ENCODE results near the gene KRT86. TPM values are rescaled to one million over a fixed set of nuclear protein-coding genes. Genes with fewer than 3 reads are reported as not detected.

KRT86 gene
- total RNA-seq, 2 experiments from 2014 or later, result not detected

DNA sequence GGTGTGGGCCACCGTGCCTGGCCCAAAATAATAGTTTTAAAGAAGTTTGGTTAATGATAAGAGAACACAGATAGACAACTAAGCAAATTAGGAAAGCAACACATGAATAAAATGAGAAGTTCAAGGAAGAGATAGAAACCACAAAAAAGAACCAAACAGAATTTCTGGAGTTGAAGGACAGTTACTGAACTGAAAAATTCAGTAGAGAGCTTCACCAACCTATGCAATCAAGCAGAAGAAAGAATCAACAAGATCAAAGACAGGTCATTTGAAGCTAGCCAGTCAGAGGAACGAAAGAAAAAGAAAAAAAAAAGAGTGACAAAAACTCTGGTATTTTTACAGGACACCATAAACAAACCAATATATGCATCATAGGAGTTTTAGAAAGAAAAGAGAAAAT lies 62.2 kb downstream of the KRT86 start:
- POLR2A ChIA-PET, result interaction anchor here (1.2 kb wide), 1 partner anchor 9 kb away, joined by 3 read pairs; no protein-coding TSS in a partner anchor
- peaks cover 8% of the 10 kb centered on the region for H3K27me3 Mint-ChIP-seq
- Histone ChIP-seq H3K9me3 (ENCODE audit: control insufficient read depth in 1 of 2, insufficient read depth in 1 of 2, low read length in 2 of 2) (peaks cover 0 to 4% of the 10 kb centered on the region in 2 experiments), H3K36me3 (ENCODE audit: insufficient read depth, low read length) (no peaks in the 10 kb centered on the region), H3K27me3 (ENCODE audit: control insufficient read depth in 1 of 2, insufficient read depth in 2 of 2, low read length in 2 of 2) (peaks cover 0 to 6% of the 10 kb centered on the region in 2 experiments), H3K4me3 (ENCODE audit: low read length) (no peak overlapping the region), H3K27ac (ENCODE audit: low read depth in 1 of 2, low read length in 2 of 2) (no peak overlapping the region), H3K4me1 (ENCODE audit: insufficient read depth, low read length) (no peaks in the 10 kb centered on the region)
- DNase-seq (no peak), ATAC-seq (ENCODE audit: poor library complexity) (no peak)
- TF ChIP-seq, protein P1, sequence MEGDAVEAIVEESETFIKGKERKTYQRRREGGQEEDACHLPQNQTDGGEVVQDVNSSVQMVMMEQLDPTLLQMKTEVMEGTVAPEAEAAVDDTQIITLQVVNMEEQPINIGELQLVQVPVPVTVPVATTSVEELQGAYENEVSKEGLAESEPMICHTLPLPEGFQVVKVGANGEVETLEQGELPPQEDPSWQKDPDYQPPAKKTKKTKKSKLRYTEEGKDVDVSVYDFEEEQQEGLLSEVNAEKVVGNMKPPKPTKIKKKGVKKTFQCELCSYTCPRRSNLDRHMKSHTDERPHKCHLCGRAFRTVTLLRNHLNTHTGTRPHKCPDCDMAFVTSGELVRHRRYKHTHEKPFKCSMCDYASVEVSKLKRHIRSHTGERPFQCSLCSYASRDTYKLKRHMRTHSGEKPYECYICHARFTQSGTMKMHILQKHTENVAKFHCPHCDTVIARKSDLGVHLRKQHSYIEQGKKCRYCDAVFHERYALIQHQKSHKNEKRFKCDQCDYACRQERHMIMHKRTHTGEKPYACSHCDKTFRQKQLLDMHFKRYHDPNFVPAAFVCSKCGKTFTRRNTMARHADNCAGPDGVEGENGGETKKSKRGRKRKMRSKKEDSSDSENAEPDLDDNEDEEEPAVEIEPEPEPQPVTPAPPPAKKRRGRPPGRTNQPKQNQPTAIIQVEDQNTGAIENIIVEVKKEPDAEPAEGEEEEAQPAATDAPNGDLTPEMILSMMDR (IDR thresholded peaks at IDR 0.05), result no peak
- no peak overlapping the region for H3K4me3 Mint-ChIP-seq
- H3K27ac Mint-ChIP-seq, result no peak overlapping the region
- H3K9me3 Mint-ChIP-seq, result no peaks in the 10 kb centered on the region
- H3K36me3 Mint-ChIP-seq (ENCODE audit: low read depth), result no peaks in the 10 kb centered on the region
- CTCF ChIA-PET, result interaction anchor here (2.4 kb wide), 1 partner anchor 9 kb away, joined by 12 read pairs; no protein-coding TSS in a partner anchor
- H3K4me1 Mint-ChIP-seq (ENCODE audit: low read depth), result no peaks in the 10 kb centered on the region
- intact Hi-C loops (cut with DNase I, micrococcal nuclease), result no loop called here

DNA sequence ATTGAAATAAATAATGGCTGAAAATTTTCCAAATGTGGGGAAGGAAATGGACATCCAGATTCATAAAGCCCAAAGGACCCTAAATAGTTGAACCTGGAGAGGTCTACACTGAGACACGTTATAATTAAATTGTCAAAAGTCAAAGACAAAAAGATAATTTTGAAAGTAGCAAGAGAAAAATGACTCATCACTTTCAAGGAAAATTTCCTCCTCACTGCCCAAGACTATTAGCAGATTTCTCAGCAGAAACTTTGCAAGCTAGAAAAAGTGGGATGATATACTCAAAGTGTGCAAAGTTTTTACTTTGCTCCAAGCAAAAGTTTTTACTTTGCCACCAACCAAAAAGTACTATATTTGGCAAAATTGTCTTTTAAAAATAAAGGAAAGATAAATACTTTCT lies 62.6 kb downstream of the KRT86 start:
- peaks cover 0 to 6% of the 10 kb centered on the region in 2 experiments for H3K27me3 ChIP-seq (ENCODE audit: control insufficient read depth in 1 of 2, insufficient read depth in 2 of 2, low read length in 2 of 2)
- no peak overlapping the region for H3K27ac Mint-ChIP-seq
- H3K36me3 Mint-ChIP-seq (ENCODE audit: low read depth), result no peaks in the 10 kb centered on the region
- no peak overlapping the region for H3K4me3 ChIP-seq (ENCODE audit: low read length)
- ATAC-seq (ENCODE audit: poor library complexity), result no peak
- no peak for DNase-seq
- H3K9me3 ChIP-seq (ENCODE audit: control insufficient read depth in 1 of 2, insufficient read depth in 1 of 2, low read length in 2 of 2), result peaks cover 0 to 4% of the 10 kb centered on the region in 2 experiments
- ChIA-PET POLR2A (no interaction called here), CTCF (interaction anchor here (2.4 kb wide), 1 partner anchor 10 kb away, joined by 12 read pairs; no protein-coding TSS in a partner anchor)
- intact Hi-C loops (cut with DNase I, micrococcal nuclease), result no loop called here
- no peaks in the 10 kb centered on the region for H3K4me1 Mint-ChIP-seq (ENCODE audit: low read depth)
- no peak overlapping the region for H3K27ac ChIP-seq (ENCODE audit: low read depth in 1 of 2, low read length in 2 of 2)
- H3K4me3 Mint-ChIP-seq, result no peak overlapping the region
- peaks cover 11% of the 10 kb centered on the region for H3K27me3 Mint-ChIP-seq
- TF ChIP-seq, protein P1 (IDR thresholded peaks at IDR 0.05), result no peak
- H3K36me3 ChIP-seq (ENCODE audit: insufficient read depth, low read length), result no peaks in the 10 kb centered on the region
- no peaks in the 10 kb centered on the region for H3K9me3 Mint-ChIP-seq
- H3K4me1 ChIP-seq (ENCODE audit: insufficient read depth, low read length), result no peaks in the 10 kb centered on the region

DNA sequence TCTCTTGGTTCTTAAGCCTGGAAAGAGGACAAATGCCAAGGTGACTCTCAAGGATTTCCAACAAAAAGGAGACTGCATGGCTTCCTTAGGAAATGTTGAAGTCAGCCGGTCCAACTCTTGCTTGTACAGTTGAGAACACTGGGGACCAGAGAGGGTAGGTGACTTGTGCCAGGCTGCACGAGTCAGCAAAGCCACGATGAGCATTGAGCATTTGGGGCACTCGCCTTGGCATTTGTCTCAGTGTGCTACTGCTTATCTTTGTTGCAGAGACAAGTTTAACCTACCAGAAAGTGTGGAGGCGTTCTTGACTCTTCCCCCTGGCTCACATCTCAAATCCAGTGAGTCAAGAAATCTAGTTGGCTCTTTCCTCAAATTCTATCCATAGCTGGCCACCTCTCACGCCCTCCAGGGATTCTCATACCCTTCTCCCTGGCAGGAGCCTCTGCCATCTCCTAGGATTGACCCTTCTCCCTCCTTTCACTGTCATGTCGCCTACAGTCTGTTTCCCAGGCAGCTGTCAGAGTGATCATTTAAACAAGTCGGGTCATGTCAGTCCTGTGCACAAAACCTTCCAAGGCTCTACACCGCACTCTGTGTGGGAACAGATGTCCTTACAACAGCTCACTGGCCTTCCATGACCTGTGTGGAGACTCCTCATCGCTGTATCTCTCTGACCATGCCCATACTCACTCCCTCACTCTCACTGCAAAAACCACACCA lies 64.0 kb downstream of the KRT86 start:
- DNase-seq (no peak), ATAC-seq (ENCODE audit: poor library complexity) (no peak)
- POLR2A ChIA-PET, result no interaction called here
- no peaks in the 10 kb centered on the region for H3K4me1 Mint-ChIP-seq (ENCODE audit: low read depth)
- no peak overlapping the region for H3K4me3 Mint-ChIP-seq
- peaks cover 0 to 4% of the 10 kb centered on the region in 2 experiments for H3K9me3 ChIP-seq (ENCODE audit: control insufficient read depth in 1 of 2, insufficient read depth in 1 of 2, low read length in 2 of 2)
- peaks cover 0 to 6% of the 10 kb centered on the region in 2 experiments for H3K27me3 ChIP-seq (ENCODE audit: control insufficient read depth in 1 of 2, insufficient read depth in 2 of 2, low read length in 2 of 2)
- H3K4me3 ChIP-seq (ENCODE audit: low read length), result no peak overlapping the region
- no peak overlapping the region for H3K27ac Mint-ChIP-seq
- intact Hi-C loops (cut with DNase I, micrococcal nuclease), result no loop called here
- no peaks in the 10 kb centered on the region for H3K4me1 ChIP-seq (ENCODE audit: insufficient read depth, low read length)
- no peak overlapping the region for H3K27ac ChIP-seq (ENCODE audit: low read depth in 1 of 2, low read length in 2 of 2)
- TF ChIP-seq, protein P1 (IDR thresholded peaks at IDR 0.05), result no peak
- H3K36me3 ChIP-seq (ENCODE audit: insufficient read depth, low read length), result no peaks in the 10 kb centered on the region
- H3K9me3 Mint-ChIP-seq, result no peaks in the 10 kb centered on the region
- CTCF ChIA-PET, result interaction anchor here (2.4 kb wide), 1 partner anchor 11 kb away, joined by 12 read pairs; no protein-coding TSS in a partner anchor
- peaks cover 11% of the 10 kb centered on the region for H3K27me3 Mint-ChIP-seq
- no peaks in the 10 kb centered on the region for H3K36me3 Mint-ChIP-seq (ENCODE audit: low read depth)
